Measurements from ENCODE around the gene BIN1.
"Not testable (repeated sequence)": the region's sequence is repeated elsewhere in the genome, so short reads cannot be mapped to it uniquely, and the experiment has no call there.

Gene BIN1

DNA sequence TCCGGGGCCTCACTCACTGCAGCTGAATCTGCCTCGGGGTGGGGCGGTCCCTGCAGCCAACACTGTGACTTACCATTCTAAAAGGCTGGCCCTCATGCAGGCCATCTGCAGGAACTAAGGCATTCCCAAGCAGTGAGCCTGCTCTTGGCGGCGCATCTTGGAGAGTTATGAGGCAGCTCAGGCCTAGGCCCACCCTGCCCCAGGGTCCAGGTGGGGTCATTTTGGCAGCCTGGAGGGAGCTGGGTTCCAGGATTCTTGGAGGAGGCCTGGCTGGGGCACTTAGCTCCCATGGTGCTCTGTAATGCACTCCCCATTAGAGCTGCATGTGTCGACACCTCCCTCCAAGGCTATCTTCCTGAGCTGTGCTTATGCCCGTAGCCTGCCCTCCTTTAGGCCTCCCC lies 14.8 kb upstream of the BIN1 start:
- Histone ChIP-seq H3K4me3 (ENCODE audit: control insufficient read depth in 1 of 7, extremely low read depth in 1 of 7, insufficient read depth in 4 of 7, low read depth in 2 of 7, low read length in 6 of 7) (no peak overlapping the region), H3K9me3 (ENCODE audit: control extremely low read depth in 1 of 5, control insufficient read depth in 4 of 5, insufficient read depth in 2 of 5, low read depth in 1 of 5, low read length in 4 of 5) (no peaks in the 10 kb centered on the region), H3K4me1 (ENCODE audit: control extremely low read depth in 1 of 4, control insufficient read depth in 4 of 4, insufficient read depth in 4 of 4, low read length in 3 of 4) (no peaks in the 10 kb centered on the region), H3K27ac (ENCODE audit: insufficient read depth in 1 of 2, low read depth in 1 of 2, low read length in 2 of 2, poor library complexity in 1 of 2, severe bottlenecking in 2 of 2) (no peak overlapping the region), H3K27me3 (replicated peaks in 2 of 5; ENCODE audit: control insufficient read depth in 4 of 5, insufficient read depth in 5 of 5, low read length in 4 of 5) (no peaks in the 10 kb centered on the region), H3K36me3 (ENCODE audit: control insufficient read depth in 4 of 4, insufficient read depth in 4 of 4, low read length in 3 of 4) (no peaks in the 10 kb centered on the region)
- ChIA-PET POLR2A (interaction anchor here (0.6 kb wide), 1 partner anchor 10 kb away, joined by 3 read pairs; no protein-coding TSS in a partner anchor), CTCF (no interaction called here)
- no peak for DNase-seq
- WGBS (ENCODE audit: insufficient coverage), result 90% methylated on average over 7 of the region's 7 CpGs

DNA sequence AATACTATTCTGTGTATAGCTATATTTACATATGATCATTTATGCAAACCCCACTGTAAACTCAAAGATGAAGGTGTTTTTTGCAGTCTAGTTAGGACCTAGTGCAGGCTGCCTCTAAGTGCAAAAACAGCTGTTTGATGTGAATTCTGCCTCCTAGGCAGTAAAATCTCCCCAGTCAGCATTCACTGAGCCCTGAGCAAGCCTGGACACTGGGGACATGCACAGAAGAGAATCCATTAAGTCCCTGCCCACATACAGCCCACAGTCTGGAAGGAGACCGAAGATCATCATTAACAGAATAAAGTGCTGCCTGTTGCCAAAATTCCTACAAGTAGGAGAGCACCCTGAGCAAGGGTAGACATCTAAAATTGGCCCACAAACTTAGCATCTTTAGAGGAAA lies 14.4 kb upstream of the BIN1 start:
- Histone ChIP-seq H3K27ac (ENCODE audit: insufficient read depth in 1 of 2, low read depth in 1 of 2, low read length in 2 of 2, poor library complexity in 1 of 2, severe bottlenecking in 2 of 2) (no peak overlapping the region), H3K36me3 (ENCODE audit: control insufficient read depth in 4 of 4, insufficient read depth in 4 of 4, low read length in 3 of 4) (no peaks in the 10 kb centered on the region), H3K27me3 (replicated peaks in 2 of 5; ENCODE audit: control insufficient read depth in 4 of 5, insufficient read depth in 5 of 5, low read length in 4 of 5) (no peaks in the 10 kb centered on the region), H3K9me3 (ENCODE audit: control extremely low read depth in 1 of 5, control insufficient read depth in 4 of 5, insufficient read depth in 2 of 5, low read depth in 1 of 5, low read length in 4 of 5) (no peaks in the 10 kb centered on the region), H3K4me3 (ENCODE audit: control insufficient read depth in 1 of 7, extremely low read depth in 1 of 7, insufficient read depth in 4 of 7, low read depth in 2 of 7, low read length in 6 of 7) (no peak overlapping the region), H3K4me1 (ENCODE audit: control extremely low read depth in 1 of 4, control insufficient read depth in 4 of 4, insufficient read depth in 4 of 4, low read length in 3 of 4) (no peaks in the 10 kb centered on the region)
- ChIA-PET CTCF (no interaction called here), POLR2A (no interaction called here)
- 80% methylated on average over 1 of the region's 1 CpG for WGBS (ENCODE audit: insufficient coverage)
- DNase-seq, result no peak

DNA sequence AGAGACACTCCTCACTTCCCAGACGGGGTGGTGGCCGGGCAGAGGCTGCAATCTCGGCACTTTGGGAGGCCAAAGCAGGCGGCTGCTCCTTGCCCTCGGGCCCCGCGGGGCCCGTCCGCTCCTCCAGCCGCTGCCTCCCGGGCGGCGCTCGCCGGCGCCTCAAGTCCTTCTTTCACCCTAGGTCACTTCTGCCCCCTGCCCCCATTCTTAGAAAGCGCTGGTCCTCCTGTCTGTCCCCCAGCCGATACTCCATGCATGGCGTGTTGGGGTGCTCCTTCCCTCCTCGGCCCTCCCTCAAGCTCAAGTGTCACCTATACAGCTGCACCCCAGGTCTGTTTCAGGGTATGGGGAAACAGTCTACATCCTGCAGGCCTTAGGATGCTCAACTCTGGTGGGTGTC lies 13.5 kb upstream of the BIN1 start:
- H3K9me3 ChIP-seq (ENCODE audit: control extremely low read depth in 1 of 5, control insufficient read depth in 4 of 5, insufficient read depth in 2 of 5, low read depth in 1 of 5, low read length in 4 of 5); POLR2A ChIA-PET; DNase-seq; H3K4me3 ChIP-seq (ENCODE audit: control insufficient read depth in 1 of 7, extremely low read depth in 1 of 7, insufficient read depth in 4 of 7, low read depth in 2 of 7, low read length in 6 of 7); H3K27me3 ChIP-seq (replicated peaks in 2 of 5; ENCODE audit: control insufficient read depth in 4 of 5, insufficient read depth in 5 of 5, low read length in 4 of 5); CTCF ChIA-PET; H3K36me3 ChIP-seq (ENCODE audit: control insufficient read depth in 4 of 4, insufficient read depth in 4 of 4, low read length in 3 of 4); H3K27ac ChIP-seq (ENCODE audit: insufficient read depth in 1 of 2, low read depth in 1 of 2, low read length in 2 of 2, poor library complexity in 1 of 2, severe bottlenecking in 2 of 2); H3K4me1 ChIP-seq (ENCODE audit: control extremely low read depth in 1 of 4, control insufficient read depth in 4 of 4, insufficient read depth in 4 of 4, low read length in 3 of 4): not testable (repeated sequence)
- 96% methylated on average over 17 of the region's 20 CpGs for WGBS (ENCODE audit: insufficient coverage)

DNA sequence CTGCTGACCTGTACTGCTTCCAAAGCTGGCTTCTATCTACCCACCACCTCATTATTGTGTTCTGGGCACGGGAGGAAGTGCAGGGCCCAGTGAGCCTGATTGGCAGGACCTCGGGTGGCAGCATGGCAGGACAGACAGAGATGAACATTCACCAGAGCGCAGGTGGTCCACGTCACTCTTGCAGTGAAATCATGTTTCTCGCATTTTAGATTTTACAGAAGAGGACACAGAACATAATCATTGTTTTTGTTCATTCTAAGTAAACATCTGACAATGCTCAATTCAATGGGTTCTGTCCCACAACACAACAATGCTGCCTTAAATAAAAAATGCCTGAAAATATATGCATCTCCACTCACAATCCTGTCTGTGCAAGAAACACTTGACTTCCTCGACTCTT lies 11.5 kb upstream of the BIN1 start:
- CTCF ChIA-PET, result no interaction called here
- Histone ChIP-seq H3K36me3 (ENCODE audit: control insufficient read depth in 4 of 4, insufficient read depth in 4 of 4, low read length in 3 of 4) (no peaks in the 10 kb centered on the region), H3K4me3 (ENCODE audit: control insufficient read depth in 1 of 7, extremely low read depth in 1 of 7, insufficient read depth in 4 of 7, low read depth in 2 of 7, low read length in 6 of 7) (no peak overlapping the region), H3K9me3 (ENCODE audit: control extremely low read depth in 1 of 5, control insufficient read depth in 4 of 5, insufficient read depth in 2 of 5, low read depth in 1 of 5, low read length in 4 of 5) (no peaks in the 10 kb centered on the region), H3K27ac (ENCODE audit: insufficient read depth in 1 of 2, low read depth in 1 of 2, low read length in 2 of 2, poor library complexity in 1 of 2, severe bottlenecking in 2 of 2) (no peak overlapping the region), H3K4me1 (ENCODE audit: control extremely low read depth in 1 of 4, control insufficient read depth in 4 of 4, insufficient read depth in 4 of 4, low read length in 3 of 4) (no peaks in the 10 kb centered on the region), H3K27me3 (replicated peaks in 2 of 5; ENCODE audit: control insufficient read depth in 4 of 5, insufficient read depth in 5 of 5, low read length in 4 of 5) (no peaks in the 10 kb centered on the region)
- no peak for DNase-seq
- POLR2A ChIA-PET, result no interaction called here
- 81% methylated on average over 5 of the region's 6 CpGs for WGBS (ENCODE audit: insufficient coverage)

DNA sequence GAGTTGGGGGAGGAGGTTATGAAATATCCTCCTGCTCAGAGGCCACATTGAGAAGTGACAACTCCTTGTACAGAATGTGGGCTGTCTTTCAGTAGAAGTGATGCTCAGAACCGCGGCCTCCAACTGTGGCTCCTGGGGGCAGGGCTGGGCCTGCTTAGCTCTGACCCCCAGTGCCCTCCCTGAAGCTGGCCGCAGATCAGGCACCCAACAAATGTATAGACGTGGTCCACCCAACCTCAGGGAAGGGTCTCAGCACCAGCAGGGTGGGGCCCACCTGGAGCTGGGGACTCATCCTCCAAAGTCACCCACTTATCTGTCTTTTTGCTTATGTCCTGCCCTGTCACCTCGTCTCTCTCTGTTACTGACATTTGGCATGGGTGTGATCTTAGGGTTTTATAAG lies 11.1 kb upstream of the BIN1 start:
- Histone ChIP-seq H3K4me3 (ENCODE audit: control insufficient read depth in 1 of 7, extremely low read depth in 1 of 7, insufficient read depth in 4 of 7, low read depth in 2 of 7, low read length in 6 of 7) (no peak overlapping the region), H3K4me1 (ENCODE audit: control extremely low read depth in 1 of 4, control insufficient read depth in 4 of 4, insufficient read depth in 4 of 4, low read length in 3 of 4) (no peaks in the 10 kb centered on the region), H3K9me3 (ENCODE audit: control extremely low read depth in 1 of 5, control insufficient read depth in 4 of 5, insufficient read depth in 2 of 5, low read depth in 1 of 5, low read length in 4 of 5) (no peaks in the 10 kb centered on the region), H3K27me3 (replicated peaks in 2 of 5; ENCODE audit: control insufficient read depth in 4 of 5, insufficient read depth in 5 of 5, low read length in 4 of 5) (no peaks in the 10 kb centered on the region), H3K27ac (ENCODE audit: insufficient read depth in 1 of 2, low read depth in 1 of 2, low read length in 2 of 2, poor library complexity in 1 of 2, severe bottlenecking in 2 of 2) (no peak overlapping the region), H3K36me3 (ENCODE audit: control insufficient read depth in 4 of 4, insufficient read depth in 4 of 4, low read length in 3 of 4) (no peaks in the 10 kb centered on the region)
- WGBS (ENCODE audit: insufficient coverage), result 100% methylated on average over 4 of the region's 5 CpGs
- CTCF ChIA-PET, result no interaction called here
- DNase-seq, result no peak
- POLR2A ChIA-PET, result no interaction called here

DNA sequence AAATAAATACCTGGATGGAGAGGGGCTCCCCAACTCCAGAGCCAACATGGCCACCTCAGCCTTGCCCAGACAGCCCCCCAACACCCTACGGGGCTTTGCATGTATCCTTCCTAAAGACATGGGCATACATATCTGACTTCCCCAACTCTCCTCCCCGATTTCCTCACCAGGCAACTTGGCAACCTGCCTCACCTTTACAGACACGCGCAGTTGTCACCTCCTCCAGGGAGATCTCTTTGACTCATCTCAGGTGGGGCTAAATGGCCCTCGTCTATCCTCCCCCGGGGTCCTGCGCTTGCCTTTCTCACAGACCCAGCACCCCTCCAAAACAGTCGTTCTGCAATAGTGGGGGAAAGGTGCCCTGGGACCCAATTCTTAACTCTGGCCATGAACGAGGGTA lies 10.6 kb upstream of the BIN1 start:
- POLR2A ChIA-PET, result no interaction called here
- Histone ChIP-seq H3K27me3 (replicated peaks in 2 of 5; ENCODE audit: control insufficient read depth in 4 of 5, insufficient read depth in 5 of 5, low read length in 4 of 5) (no peaks in the 10 kb centered on the region), H3K4me3 (ENCODE audit: control insufficient read depth in 1 of 7, extremely low read depth in 1 of 7, insufficient read depth in 4 of 7, low read depth in 2 of 7, low read length in 6 of 7) (no peak overlapping the region), H3K4me1 (ENCODE audit: control extremely low read depth in 1 of 4, control insufficient read depth in 4 of 4, insufficient read depth in 4 of 4, low read length in 3 of 4) (no peaks in the 10 kb centered on the region), H3K36me3 (ENCODE audit: control insufficient read depth in 4 of 4, insufficient read depth in 4 of 4, low read length in 3 of 4) (no peaks in the 10 kb centered on the region), H3K9me3 (ENCODE audit: control extremely low read depth in 1 of 5, control insufficient read depth in 4 of 5, insufficient read depth in 2 of 5, low read depth in 1 of 5, low read length in 4 of 5) (no peaks in the 10 kb centered on the region), H3K27ac (ENCODE audit: insufficient read depth in 1 of 2, low read depth in 1 of 2, low read length in 2 of 2, poor library complexity in 1 of 2, severe bottlenecking in 2 of 2) (no peak overlapping the region)
- no peak for DNase-seq
- WGBS (ENCODE audit: insufficient coverage), result 84% methylated on average over 8 of the region's 9 CpGs
- CTCF ChIA-PET, result no interaction called here

DNA sequence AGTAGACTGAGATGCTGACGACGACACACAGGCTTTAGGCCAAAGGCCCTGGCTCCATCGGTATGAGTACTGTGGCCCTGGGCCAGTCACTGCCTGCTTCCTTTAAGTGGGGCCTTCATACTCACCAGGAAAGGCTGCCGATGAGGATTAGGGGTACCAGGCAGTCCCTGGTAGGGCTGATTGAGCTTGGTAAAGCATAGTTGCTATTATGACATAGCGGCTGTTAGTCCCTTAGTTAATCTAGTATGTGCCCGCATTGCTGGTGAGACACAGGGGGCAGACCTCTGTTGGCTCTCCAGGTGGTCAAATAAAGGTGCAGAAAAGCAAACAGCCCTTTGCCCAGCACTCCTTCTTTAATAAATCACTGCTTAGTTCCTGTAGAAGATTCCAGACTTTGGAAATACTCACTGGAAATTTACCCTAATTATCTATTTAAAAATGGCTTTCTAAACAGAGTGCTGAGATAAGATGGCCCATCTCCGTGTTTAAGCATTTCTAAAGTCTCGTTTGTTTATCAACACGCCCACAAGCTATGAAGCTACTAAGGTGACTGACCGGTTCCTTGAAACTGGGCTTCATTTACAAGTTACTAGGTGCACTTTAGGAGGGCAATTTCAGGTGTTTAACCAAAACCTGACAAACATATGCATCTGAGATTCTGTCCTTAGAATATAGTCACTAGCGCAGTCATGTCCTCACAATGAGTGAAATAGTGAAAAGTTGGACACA lies 8.7 kb upstream of the BIN1 start:
- CTCF ChIA-PET, result no interaction called here
- Histone ChIP-seq H3K27ac (ENCODE audit: insufficient read depth in 1 of 2, low read depth in 1 of 2, low read length in 2 of 2, poor library complexity in 1 of 2, severe bottlenecking in 2 of 2) (no peak overlapping the region), H3K9me3 (ENCODE audit: control extremely low read depth in 1 of 5, control insufficient read depth in 4 of 5, insufficient read depth in 2 of 5, low read depth in 1 of 5, low read length in 4 of 5) (no peaks in the 10 kb centered on the region), H3K4me3 (ENCODE audit: control insufficient read depth in 1 of 7, extremely low read depth in 1 of 7, insufficient read depth in 4 of 7, low read depth in 2 of 7, low read length in 6 of 7) (no peak overlapping the region), H3K4me1 (ENCODE audit: control extremely low read depth in 1 of 4, control insufficient read depth in 4 of 4, insufficient read depth in 4 of 4, low read length in 3 of 4) (no peaks in the 10 kb centered on the region), H3K27me3 (replicated peaks in 2 of 5; ENCODE audit: control insufficient read depth in 4 of 5, insufficient read depth in 5 of 5, low read length in 4 of 5) (no peaks in the 10 kb centered on the region), H3K36me3 (ENCODE audit: control insufficient read depth in 4 of 4, insufficient read depth in 4 of 4, low read length in 3 of 4) (no peaks in the 10 kb centered on the region)
- DNase-seq, result no peak
- POLR2A ChIA-PET, result no interaction called here
- 96% methylated on average over 9 of the region's 11 CpGs for WGBS (ENCODE audit: insufficient coverage)

Data from common myeloid progenitor, CD34-positive (primary cell).